ENCODE data around the gene OVOL2.
"Not testable (repeated sequence)": the region's sequence is repeated elsewhere in the genome, so short reads cannot be mapped to it uniquely, and the experiment has no call there.

OVOL2 gene

GRCh38 chr20:18031888-18032509 lies 25.7 kb downstream of the OVOL2 start:
- H3K9ac ChIP-seq (ENCODE audit: low read length), result no peak overlapping the region
- no peaks in the 10 kb centered on the region for H3K9me3 ChIP-seq (ENCODE audit: control insufficient read depth, low read length)
- DNase-seq (ENCODE audit: low read depth), result no peak
- peaks cover 9% of the 10 kb centered on the region for H3K27me3 ChIP-seq (replicated peaks; ENCODE audit: control insufficient read depth, insufficient read depth, low read length)
- H3K4me1 ChIP-seq (ENCODE audit: control insufficient read depth, insufficient read depth, low read length), result no peaks in the 10 kb centered on the region
- H3K36me3 ChIP-seq (ENCODE audit: control insufficient read depth, insufficient read depth, low read length, severe bottlenecking), result no peaks in the 10 kb centered on the region
- H3K4me3 ChIP-seq (ENCODE audit: low read length), result no peak overlapping the region

GRCh38 chr20:18031050-18031449 lies 26.7 kb downstream of the OVOL2 start:
- H3K27me3 ChIP-seq (replicated peaks; ENCODE audit: control insufficient read depth, insufficient read depth, low read length), result peaks cover 9% of the 10 kb centered on the region
- no peak overlapping the region for H3K9ac ChIP-seq (ENCODE audit: low read length)
- H3K9me3 ChIP-seq (ENCODE audit: control insufficient read depth, low read length), result no peaks in the 10 kb centered on the region
- no peak for DNase-seq (ENCODE audit: low read depth)
- no peaks in the 10 kb centered on the region for H3K4me1 ChIP-seq (ENCODE audit: control insufficient read depth, insufficient read depth, low read length)
- no peaks in the 10 kb centered on the region for H3K36me3 ChIP-seq (ENCODE audit: control insufficient read depth, insufficient read depth, low read length, severe bottlenecking)
- no peak overlapping the region for H3K4me3 ChIP-seq (ENCODE audit: low read length)

- no peaks in the 10 kb centered on the region for H3K36me3 ChIP-seq (ENCODE audit: control insufficient read depth, insufficient read depth, low read length, severe bottlenecking)
- H3K9me3 ChIP-seq (ENCODE audit: control insufficient read depth, low read length), result no peaks in the 10 kb centered on the region
- H3K4me1 ChIP-seq (ENCODE audit: control insufficient read depth, insufficient read depth, low read length), result no peaks in the 10 kb centered on the region
- no peak for DNase-seq (ENCODE audit: low read depth)
- H3K27me3 ChIP-seq (replicated peaks; ENCODE audit: control insufficient read depth, insufficient read depth, low read length), result peaks cover 9% of the 10 kb centered on the region
- no peak overlapping the region for H3K9ac ChIP-seq (ENCODE audit: low read length)
- H3K4me3 ChIP-seq (ENCODE audit: low read length), result no peak overlapping the region
Measured at GRCh38 chr20:18030020-18030419, 27.7 kb downstream of the OVOL2 start.

GRCh38 chr20:18027011-18027410 lies 30.7 kb downstream of the OVOL2 start:
- H3K4me3 ChIP-seq (ENCODE audit: low read length); H3K4me1 ChIP-seq (ENCODE audit: control insufficient read depth, insufficient read depth, low read length); DNase-seq (ENCODE audit: low read depth); H3K36me3 ChIP-seq (ENCODE audit: control insufficient read depth, insufficient read depth, low read length, severe bottlenecking); H3K9ac ChIP-seq (ENCODE audit: low read length); H3K9me3 ChIP-seq (ENCODE audit: control insufficient read depth, low read length): not testable (repeated sequence)
- H3K27me3 ChIP-seq (replicated peaks; ENCODE audit: control insufficient read depth, insufficient read depth, low read length), result peaks cover 16% of the 10 kb centered on the region

- H3K36me3 ChIP-seq (ENCODE audit: control insufficient read depth, insufficient read depth, low read length, severe bottlenecking), result no peaks in the 10 kb centered on the region
- no peaks in the 10 kb centered on the region for H3K4me1 ChIP-seq (ENCODE audit: control insufficient read depth, insufficient read depth, low read length)
- H3K9ac ChIP-seq (ENCODE audit: low read length), result no peak overlapping the region
- peaks cover 5% of the 10 kb centered on the region for H3K9me3 ChIP-seq (ENCODE audit: control insufficient read depth, low read length)
- no peak overlapping the region for H3K4me3 ChIP-seq (ENCODE audit: low read length)
- no peak for DNase-seq (ENCODE audit: low read depth)
- peaks cover 33% of the 10 kb centered on the region for H3K27me3 ChIP-seq (replicated peaks; ENCODE audit: control insufficient read depth, insufficient read depth, low read length)
Measured at GRCh38 chr20:18024606-18025127, 33.0 kb downstream of the OVOL2 start.

- peaks cover 5% of the 10 kb centered on the region for H3K9me3 ChIP-seq (ENCODE audit: control insufficient read depth, low read length)
- peaks cover 49% of the 10 kb centered on the region for H3K27me3 ChIP-seq (replicated peaks; ENCODE audit: control insufficient read depth, insufficient read depth, low read length)
- H3K9ac ChIP-seq (ENCODE audit: low read length), result no peak overlapping the region
- no peak for DNase-seq (ENCODE audit: low read depth)
- H3K4me3 ChIP-seq (ENCODE audit: low read length), result no peak overlapping the region
- no peaks in the 10 kb centered on the region for H3K4me1 ChIP-seq (ENCODE audit: control insufficient read depth, insufficient read depth, low read length)
- no peaks in the 10 kb centered on the region for H3K36me3 ChIP-seq (ENCODE audit: control insufficient read depth, insufficient read depth, low read length, severe bottlenecking)
Measured at GRCh38 chr20:18020931-18021330, 36.8 kb downstream of the OVOL2 start.

GRCh38 chr20:18019068-18019467 lies 38.6 kb downstream of the OVOL2 start:
- Histone ChIP-seq H3K9ac (ENCODE audit: low read length) (no peak overlapping the region), H3K4me1 (ENCODE audit: control insufficient read depth, insufficient read depth, low read length) (no peaks in the 10 kb centered on the region), H3K4me3 (ENCODE audit: low read length) (no peak overlapping the region), H3K9me3 (ENCODE audit: control insufficient read depth, low read length) (peaks cover 5% of the 10 kb centered on the region), H3K36me3 (ENCODE audit: control insufficient read depth, insufficient read depth, low read length, severe bottlenecking) (no peaks in the 10 kb centered on the region), H3K27me3 (replicated peaks; ENCODE audit: control insufficient read depth, insufficient read depth, low read length) (peaks cover 39% of the 10 kb centered on the region)
- DNase-seq (ENCODE audit: low read depth), result no peak

- Histone ChIP-seq H3K9me3 (ENCODE audit: control insufficient read depth, low read length) (peaks cover 5% of the 10 kb centered on the region), H3K4me3 (ENCODE audit: low read length) (no peak overlapping the region), H3K9ac (ENCODE audit: low read length) (no peak overlapping the region), H3K4me1 (ENCODE audit: control insufficient read depth, insufficient read depth, low read length) (no peaks in the 10 kb centered on the region), H3K27me3 (replicated peaks; ENCODE audit: control insufficient read depth, insufficient read depth, low read length) (peaks cover 34% of the 10 kb centered on the region), H3K36me3 (ENCODE audit: control insufficient read depth, insufficient read depth, low read length, severe bottlenecking) (no peaks in the 10 kb centered on the region)
- no peak for DNase-seq (ENCODE audit: low read depth)
Measured at GRCh38 chr20:18018100-18018499, 39.6 kb downstream of the OVOL2 start.

GRCh38 chr20:18016772-18017171 lies 40.9 kb downstream of the OVOL2 start:
- Histone ChIP-seq H3K27me3 (replicated peaks; ENCODE audit: control insufficient read depth, insufficient read depth, low read length) (peaks cover 33% of the 10 kb centered on the region), H3K36me3 (ENCODE audit: control insufficient read depth, insufficient read depth, low read length, severe bottlenecking) (no peaks in the 10 kb centered on the region), H3K4me1 (ENCODE audit: control insufficient read depth, insufficient read depth, low read length) (no peaks in the 10 kb centered on the region), H3K9ac (ENCODE audit: low read length) (no peak overlapping the region), H3K4me3 (ENCODE audit: low read length) (no peak overlapping the region), H3K9me3 (ENCODE audit: control insufficient read depth, low read length) (peaks cover 5% of the 10 kb centered on the region)
- no peak for DNase-seq (ENCODE audit: low read depth)

- peaks cover 22% of the 10 kb centered on the region for H3K27me3 ChIP-seq (replicated peaks; ENCODE audit: control insufficient read depth, insufficient read depth, low read length)
- no peak for DNase-seq (ENCODE audit: low read depth)
- no peaks in the 10 kb centered on the region for H3K4me1 ChIP-seq (ENCODE audit: control insufficient read depth, insufficient read depth, low read length)
- no peaks in the 10 kb centered on the region for H3K36me3 ChIP-seq (ENCODE audit: control insufficient read depth, insufficient read depth, low read length, severe bottlenecking)
- no peaks in the 10 kb centered on the region for H3K9me3 ChIP-seq (ENCODE audit: control insufficient read depth, low read length)
- H3K9ac ChIP-seq (ENCODE audit: low read length), result no peak overlapping the region
- no peak overlapping the region for H3K4me3 ChIP-seq (ENCODE audit: low read length)
Measured at GRCh38 chr20:18014411-18014810, 43.3 kb downstream of the OVOL2 start.

- Histone ChIP-seq H3K36me3 (ENCODE audit: control insufficient read depth, insufficient read depth, low read length, severe bottlenecking) (no peaks in the 10 kb centered on the region), H3K9me3 (ENCODE audit: control insufficient read depth, low read length) (no peaks in the 10 kb centered on the region), H3K4me1 (ENCODE audit: control insufficient read depth, insufficient read depth, low read length) (no peaks in the 10 kb centered on the region), H3K9ac (ENCODE audit: low read length) (no peak overlapping the region), H3K27me3 (replicated peaks; ENCODE audit: control insufficient read depth, insufficient read depth, low read length) (peaks cover 8% of the 10 kb centered on the region), H3K4me3 (ENCODE audit: low read length) (no peak overlapping the region)
- DNase-seq (ENCODE audit: low read depth), result no peak
Measured at GRCh38 chr20:18012901-18013300, 44.8 kb downstream of the OVOL2 start.

Data from adipocyte (in vitro differentiated cells).